K562 (cell line): ENCODE measurements around the gene GIGYF2.

ENCODE experiments used
- E2F5 ChIP-seq: sonication (generic); formaldehyde crosslinking; IDR thresholded peaks from 2 replicates; pipeline ENCODE4 v1.8.0; 2022; ENCODE audit warnings: mild to moderate bottlenecking, missing genetic modification reagents
- HDAC1 ChIP-seq, 2 experiments: fragments of 450-650 bp; IDR thresholded peaks; 2 replicates each; pipeline ENCODE4 v1.6.1; 2016 to 2017; ENCODE audit warnings: inconsistent platforms in 1 of 2, mild to moderate bottlenecking in 1 of 2, moderate library complexity in 1 of 2
- KLF13 ChIP-seq: fragments of 450-650 bp; IDR thresholded peaks from 2 replicates; pipeline ENCODE4 v1.6.1; 2016; ENCODE audit warnings: missing genetic modification characterization, low read depth, mild to moderate bottlenecking, missing compliant biosample characterization, moderate library complexity, borderline replicate concordance
- ZNF384 ChIP-seq: IDR thresholded peaks from 2 replicates; pipeline ENCODE4 v1.6.1; 2012; ENCODE audit warnings: low read depth, low read length, improper control_type of control experiment
- ZSCAN29 ChIP-seq: fragments of 450-650 bp; IDR thresholded peaks from 2 replicates; pipeline ENCODE4 v1.6.1; 2017

GRCh38 chr2:232893834-232894233 is 196.7 kb downstream of the GIGYF2 start:
- TF ChIP-seq E2F5 (CRISPR knock-in tag): no peak
- no peak for TF ChIP-seq ZSCAN29
- no peak for TF ChIP-seq ZNF384
- no peak for TF ChIP-seq HDAC1 (IDR thresholded peaks at IDR 0.05)
- no peak for TF ChIP-seq KLF13 (tag)
